ENCODE data around the gene COX7A1. TPM values are rescaled to one million over a fixed set of nuclear protein-coding genes. Genes with fewer than 3 reads are reported as not detected.
A peak's percentile ranks its signal among the peaks of the same experiment; 100 is the strongest.
"Not testable (repeated sequence)": the region's sequence is repeated elsewhere in the genome, so short reads cannot be mapped to it uniquely, and the experiment has no call there.

The COX7A1 gene
- total RNA-seq, 1 donor from 2014 or later = 0.64 TPM

- H3K9me3 Mint-ChIP-seq (ENCODE audit: unreplicated experiment) = peaks cover 9% of the 10 kb centered on the region
- FAIRE-seq (no peak), DNase-seq (ENCODE audit: low read depth) (peak; percentile 96)
- peaks cover 9% of the 10 kb centered on the region for H3K4me1 Mint-ChIP-seq (ENCODE audit: low read depth, unreplicated experiment)
- H3K4me3 Mint-ChIP-seq (ENCODE audit: unreplicated experiment) = peak overlapping the region; percentile 36
- Histone ChIP-seq H3K4me1 (ENCODE audit: insufficient read depth, low read length) (peaks cover 3% of the 10 kb centered on the region), H3K4me2 (ENCODE audit: low read length) (peak overlapping the region; percentile 54), H4K20me1 (ENCODE audit: insufficient read depth, low read length) (no peaks in the 10 kb centered on the region), H3K36me3 (ENCODE audit: insufficient read depth, low read length) (no peaks in the 10 kb centered on the region), H3K79me2 (ENCODE audit: insufficient read depth, low read length) (no peaks in the 10 kb centered on the region), H3K9me3 (ENCODE audit: insufficient read depth, low read depth, low read length) (peaks cover 3% of the 10 kb centered on the region), H3K27me3 (ENCODE audit: insufficient read depth, low read length) (no peaks in the 10 kb centered on the region), H3K4me3 (ENCODE audit: insufficient read depth, low read depth, low read length) (no peak overlapping the region), H3K27ac (ENCODE audit: low read depth, low read length) (peak overlapping the region; percentile 80), H2AFZ (ENCODE audit: low read depth, low read length) (peak overlapping the region; percentile 26), H3K9ac (ENCODE audit: low read length) (peak overlapping the region; percentile 68)
- no peak for TF ChIP-seq CTCF (IDR thresholded peaks at IDR 0.05; ENCODE audit: insufficient read depth, low read depth, low read length)
- H3K36me3 Mint-ChIP-seq (ENCODE audit: low read depth, unreplicated experiment) = peaks cover 22% of the 10 kb centered on the region
- H3K27me3 Mint-ChIP-seq (ENCODE audit: low read depth, unreplicated experiment) = no peaks in the 10 kb centered on the region
- H3K27ac Mint-ChIP-seq (ENCODE audit: unreplicated experiment) = peak overlapping the region; percentile 93
Observed at GRCh38 chr19:36182612-36183244, 30.5 kb upstream of the COX7A1 start.

- Mint-ChIP-seq H3K9me3 (ENCODE audit: unreplicated experiment) (peaks cover 12% of the 10 kb centered on the region), H3K36me3 (ENCODE audit: low read depth, unreplicated experiment) (peaks cover 20% of the 10 kb centered on the region)
- H3K4me2 ChIP-seq (ENCODE audit: low read length); H3K4me3 ChIP-seq (ENCODE audit: insufficient read depth, low read depth, low read length); H4K20me1 ChIP-seq (ENCODE audit: insufficient read depth, low read length); H3K27ac Mint-ChIP-seq (ENCODE audit: unreplicated experiment); H3K9ac ChIP-seq (ENCODE audit: low read length); DNase-seq (ENCODE audit: low read depth); H3K27ac ChIP-seq (ENCODE audit: low read depth, low read length); H3K4me1 ChIP-seq (ENCODE audit: insufficient read depth, low read length); H3K4me3 Mint-ChIP-seq (ENCODE audit: unreplicated experiment); H3K27me3 Mint-ChIP-seq (ENCODE audit: low read depth, unreplicated experiment); H3K79me2 ChIP-seq (ENCODE audit: insufficient read depth, low read length); H3K27me3 ChIP-seq (ENCODE audit: insufficient read depth, low read length); H3K36me3 ChIP-seq (ENCODE audit: insufficient read depth, low read length); H2AFZ ChIP-seq (ENCODE audit: low read depth, low read length); H3K4me1 Mint-ChIP-seq (ENCODE audit: low read depth, unreplicated experiment); H3K9me3 ChIP-seq (ENCODE audit: insufficient read depth, low read depth, low read length): not testable (repeated sequence)
- FAIRE-seq = peak; percentile 62
Observed at GRCh38 chr19:36179077-36179476, 26.8 kb upstream of the COX7A1 start.

- H3K4me3 Mint-ChIP-seq (ENCODE audit: unreplicated experiment); H3K9me3 ChIP-seq (ENCODE audit: insufficient read depth, low read depth, low read length); H3K36me3 ChIP-seq (ENCODE audit: insufficient read depth, low read length); H3K36me3 Mint-ChIP-seq (ENCODE audit: low read depth, unreplicated experiment); H3K79me2 ChIP-seq (ENCODE audit: insufficient read depth, low read length); H3K9me3 Mint-ChIP-seq (ENCODE audit: unreplicated experiment); H3K27ac ChIP-seq (ENCODE audit: low read depth, low read length); H3K27ac Mint-ChIP-seq (ENCODE audit: unreplicated experiment); FAIRE-seq; H3K4me2 ChIP-seq (ENCODE audit: low read length); H3K27me3 Mint-ChIP-seq (ENCODE audit: low read depth, unreplicated experiment); H2AFZ ChIP-seq (ENCODE audit: low read depth, low read length); H3K27me3 ChIP-seq (ENCODE audit: insufficient read depth, low read length); H3K4me3 ChIP-seq (ENCODE audit: insufficient read depth, low read depth, low read length); H3K4me1 ChIP-seq (ENCODE audit: insufficient read depth, low read length); H3K4me1 Mint-ChIP-seq (ENCODE audit: low read depth, unreplicated experiment); DNase-seq (ENCODE audit: low read depth); H3K9ac ChIP-seq (ENCODE audit: low read length); H4K20me1 ChIP-seq (ENCODE audit: insufficient read depth, low read length): not testable (repeated sequence)
Observed at GRCh38 chr19:36173846-36174245, 21.6 kb upstream of the COX7A1 start.

- FAIRE-seq (no peak), DNase-seq (ENCODE audit: low read depth) (no peak)
- Mint-ChIP-seq H3K9me3 (ENCODE audit: unreplicated experiment) (peaks cover 8% of the 10 kb centered on the region), H3K4me1 (ENCODE audit: low read depth, unreplicated experiment) (peaks cover 3% of the 10 kb centered on the region), H3K36me3 (ENCODE audit: low read depth, unreplicated experiment) (no peaks in the 10 kb centered on the region), H3K27me3 (ENCODE audit: low read depth, unreplicated experiment) (no peaks in the 10 kb centered on the region), H3K27ac (ENCODE audit: unreplicated experiment) (no peak overlapping the region), H3K4me3 (ENCODE audit: unreplicated experiment) (no peak overlapping the region)
- Histone ChIP-seq H3K4me1 (ENCODE audit: insufficient read depth, low read length) (peaks cover 5% of the 10 kb centered on the region), H3K9ac (ENCODE audit: low read length) (no peak overlapping the region), H3K4me3 (ENCODE audit: insufficient read depth, low read depth, low read length) (no peak overlapping the region), H3K9me3 (ENCODE audit: insufficient read depth, low read depth, low read length) (no peaks in the 10 kb centered on the region), H3K27ac (ENCODE audit: low read depth, low read length) (no peak overlapping the region), H2AFZ (ENCODE audit: low read depth, low read length) (no peak overlapping the region), H4K20me1 (ENCODE audit: insufficient read depth, low read length) (no peaks in the 10 kb centered on the region), H3K79me2 (ENCODE audit: insufficient read depth, low read length) (no peaks in the 10 kb centered on the region), H3K36me3 (ENCODE audit: insufficient read depth, low read length) (no peaks in the 10 kb centered on the region), H3K4me2 (ENCODE audit: low read length) (no peak overlapping the region), H3K27me3 (ENCODE audit: insufficient read depth, low read length) (no peaks in the 10 kb centered on the region)
- no peak for TF ChIP-seq EZH2 (IDR thresholded peaks at IDR 0.05; ENCODE audit: insufficient read depth, low read length)
- no peak for TF ChIP-seq CTCF (IDR thresholded peaks at IDR 0.05; ENCODE audit: insufficient read depth, low read depth, low read length)
Observed at GRCh38 chr19:36172852-36173251, 20.6 kb upstream of the COX7A1 start.
